Retina (tissue), 1 donor: Measurements from ENCODE around the gene ELMO1.

Experiments
- DNase-seq: peaks from one replicate; pipeline ENCODE4 v3.0.0-alpha.2; 2016

Gene ELMO1

DNA sequence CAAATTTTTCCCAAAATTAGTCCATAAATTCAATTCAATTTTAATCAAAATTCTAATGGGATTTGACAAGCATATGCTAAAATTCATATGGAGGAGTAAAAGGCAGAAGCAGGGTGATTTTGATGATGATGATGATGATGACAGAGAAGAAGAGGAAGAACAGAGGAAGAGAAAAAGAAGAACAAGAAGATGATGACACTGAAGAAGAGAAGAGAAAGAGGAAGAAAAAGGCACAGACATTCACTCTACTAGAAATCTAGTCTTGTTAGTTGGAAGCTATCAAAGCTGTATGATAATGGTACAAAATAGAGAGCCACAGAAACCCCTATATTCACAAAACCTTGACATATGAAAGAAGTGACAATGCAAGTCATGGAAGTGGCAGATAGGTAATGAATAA is 157.9 kb downstream of the ELMO1 start:
- no peak for DNase-seq

- no peak for DNase-seq
Measured at GRCh38 chr7:37289781-37290180, 158.9 kb downstream of the ELMO1 start.

DNA sequence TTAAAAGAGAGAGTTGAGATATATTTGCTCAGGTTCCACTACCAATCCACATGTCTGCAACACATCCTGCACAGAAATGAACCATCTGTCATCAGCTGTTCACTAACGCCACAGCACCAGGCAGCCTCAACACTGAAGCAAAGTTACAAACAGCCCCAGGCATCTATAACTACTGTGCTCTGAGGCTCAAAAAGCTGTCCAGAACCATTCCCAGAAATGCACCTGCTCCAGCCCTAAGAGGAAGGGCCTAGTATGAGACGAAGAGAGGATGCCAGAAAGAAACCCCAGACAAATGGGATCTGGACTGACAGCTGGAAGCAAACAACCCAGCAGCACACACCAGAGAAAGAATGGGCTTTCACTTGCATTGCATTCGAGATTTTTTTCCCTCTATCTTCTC is 159.3 kb downstream of the ELMO1 start:
- no peak for DNase-seq

GRCh38 chr7:37287131-37287855 is 161.4 kb downstream of the ELMO1 start:
- no peak for DNase-seq

DNA sequence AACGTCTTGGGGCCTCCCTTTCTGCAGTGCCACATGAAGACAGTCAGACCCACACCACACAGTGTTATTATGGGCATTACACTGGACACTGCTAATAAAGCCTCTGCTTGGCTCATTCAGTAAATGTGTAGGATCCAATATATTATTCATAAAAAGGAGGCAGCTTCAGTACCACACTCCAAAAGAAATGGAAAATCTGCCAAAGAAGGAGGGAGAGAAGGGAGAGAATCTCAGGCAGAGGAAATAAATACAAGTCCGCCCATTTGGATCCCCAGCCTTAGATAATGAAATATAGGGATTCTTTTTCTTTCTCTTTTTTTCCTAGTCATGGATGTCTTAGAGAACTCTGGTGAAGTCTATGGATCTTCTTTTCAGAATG is 162.2 kb downstream of the ELMO1 start:
- no peak for DNase-seq

DNA sequence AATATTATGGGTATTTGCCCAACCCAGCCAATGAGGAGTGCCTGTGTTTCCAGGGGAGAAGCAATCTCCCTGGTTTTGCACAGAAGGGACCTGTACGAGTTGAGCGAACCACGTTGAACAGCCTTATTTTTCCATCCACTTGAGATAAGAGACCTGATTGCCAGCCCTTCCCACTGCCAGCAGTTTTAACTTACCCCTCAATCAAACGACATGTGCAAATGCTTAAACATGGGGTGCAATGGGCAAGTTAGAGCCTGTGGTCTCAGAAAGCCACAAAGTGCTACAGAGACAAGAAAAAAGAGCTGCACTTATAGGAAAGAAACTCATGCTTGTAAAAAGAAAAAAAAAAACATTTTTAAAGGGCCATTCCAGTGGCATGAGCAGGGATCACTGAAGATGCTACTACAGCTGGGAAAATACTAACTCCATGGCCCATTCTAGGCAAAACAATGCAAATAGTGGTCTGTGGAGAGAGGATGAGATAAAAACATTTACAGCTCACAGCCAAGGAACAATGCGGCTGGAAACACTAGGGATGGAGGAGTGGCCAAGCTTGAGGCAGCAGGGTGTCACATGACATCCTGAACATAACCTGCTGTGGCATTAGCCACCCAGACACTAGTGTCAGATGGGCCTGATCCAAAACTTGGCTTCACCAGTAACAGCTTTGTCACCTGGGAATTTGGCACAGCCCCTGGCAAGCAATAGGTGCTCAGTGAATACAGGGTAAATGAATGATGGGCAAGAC is 162.8 kb downstream of the ELMO1 start:
- DNase-seq = no peak

DNA sequence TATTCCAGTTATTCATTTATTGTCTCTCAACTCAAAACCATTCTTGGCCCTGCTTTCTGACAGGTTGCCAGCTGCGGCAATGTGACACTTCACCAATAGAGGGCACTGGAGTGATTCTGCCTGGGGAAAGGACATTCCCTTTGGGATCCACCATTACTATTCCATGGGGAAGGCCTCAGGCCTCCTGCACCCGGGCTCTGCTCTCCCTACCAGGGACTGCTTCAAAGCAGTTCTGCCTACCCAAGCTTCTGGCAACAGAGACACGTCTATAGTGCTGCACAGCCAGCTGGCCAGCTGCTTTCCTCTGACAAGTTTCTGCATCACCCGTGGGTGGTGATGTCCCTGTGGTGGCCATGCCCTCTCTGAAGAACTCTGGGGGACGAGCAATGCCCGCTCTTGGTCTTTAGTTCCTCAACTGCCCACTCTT is 163.8 kb downstream of the ELMO1 start:
- DNase-seq = peak; percentile 56

GRCh38 chr7:37284285-37284684 is 164.4 kb downstream of the ELMO1 start:
- DNase-seq = no peak

GRCh38 chr7:37283716-37284115 is 164.9 kb downstream of the ELMO1 start:
- no peak for DNase-seq

- DNase-seq = no peak
Measured at GRCh38 chr7:37282927-37283326, 165.7 kb downstream of the ELMO1 start.

- no peak for DNase-seq
Measured at GRCh38 chr7:37282093-37282444, 166.6 kb downstream of the ELMO1 start.

GRCh38 chr7:37281368-37282092 is 167.1 kb downstream of the ELMO1 start:
- no peak for DNase-seq

DNA sequence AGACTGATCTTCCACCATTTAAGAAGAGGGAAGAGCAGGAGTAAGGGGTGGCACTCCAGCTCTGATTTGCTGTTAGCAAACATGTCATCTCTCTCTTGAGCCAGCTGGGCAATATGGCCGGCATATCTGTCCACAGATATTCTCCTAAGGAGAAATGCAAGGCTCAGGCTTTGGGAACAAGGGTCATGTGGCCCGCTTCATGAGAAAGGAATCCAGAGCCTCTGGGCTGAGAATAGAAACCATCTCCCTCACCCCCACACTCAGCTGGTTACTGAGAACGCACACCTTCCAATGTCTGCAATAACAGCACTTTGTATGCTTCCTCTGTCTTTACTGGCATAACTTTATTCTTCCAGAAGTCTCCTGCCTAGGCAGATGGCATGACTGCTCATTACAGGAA is 171.2 kb downstream of the ELMO1 start:
- DNase-seq = no peak

DNA sequence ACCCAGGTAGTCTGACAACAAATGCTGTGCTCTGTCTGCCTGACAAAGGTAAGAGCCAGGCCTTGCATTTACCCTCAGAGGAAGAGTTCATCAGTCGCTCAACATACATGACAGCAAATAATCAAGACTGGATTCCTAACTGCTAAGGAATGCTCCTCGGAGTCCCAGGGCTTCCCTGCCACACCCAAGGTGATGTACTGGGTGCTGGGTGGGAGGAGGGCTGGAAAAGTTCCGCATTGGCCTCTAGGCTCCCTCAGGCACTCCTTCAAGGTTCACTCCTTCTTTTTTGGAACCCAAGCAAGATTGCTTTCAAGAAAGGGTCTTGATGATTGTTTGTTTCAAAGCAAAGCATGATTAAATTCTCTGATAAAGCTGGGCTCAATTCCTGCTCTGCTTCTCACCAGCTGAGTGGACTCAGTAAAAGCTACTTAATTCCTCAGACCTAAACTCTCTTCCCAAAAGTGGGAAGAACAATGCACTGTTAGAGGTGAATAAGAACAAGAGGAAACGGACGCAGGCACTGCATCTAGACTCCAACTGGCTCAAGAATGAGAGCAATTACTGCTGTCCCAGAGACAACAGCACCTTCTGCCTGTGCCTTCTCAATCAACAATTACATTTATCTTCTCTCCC is 173.5 kb downstream of the ELMO1 start:
- no peak for DNase-seq

DNA sequence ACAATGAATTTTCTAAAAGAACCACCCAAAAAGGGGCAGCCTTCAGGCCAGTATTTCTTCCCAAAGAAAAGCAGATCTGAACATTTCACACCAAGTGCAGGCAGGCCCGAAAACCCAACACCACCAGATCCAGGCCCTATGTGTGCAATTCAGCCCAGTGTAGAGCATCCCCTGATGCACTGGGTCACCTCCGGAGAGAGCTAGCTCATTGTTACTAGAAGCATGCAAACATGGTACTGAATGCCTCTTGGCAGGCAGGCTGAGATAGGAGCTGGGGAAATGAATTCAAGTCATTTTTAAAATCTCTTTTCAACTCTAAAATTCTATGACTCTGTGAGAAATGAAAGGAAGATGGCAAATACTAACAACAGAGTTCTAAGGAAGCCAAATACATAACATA is 174.8 kb downstream of the ELMO1 start:
- DNase-seq = no peak

DNA sequence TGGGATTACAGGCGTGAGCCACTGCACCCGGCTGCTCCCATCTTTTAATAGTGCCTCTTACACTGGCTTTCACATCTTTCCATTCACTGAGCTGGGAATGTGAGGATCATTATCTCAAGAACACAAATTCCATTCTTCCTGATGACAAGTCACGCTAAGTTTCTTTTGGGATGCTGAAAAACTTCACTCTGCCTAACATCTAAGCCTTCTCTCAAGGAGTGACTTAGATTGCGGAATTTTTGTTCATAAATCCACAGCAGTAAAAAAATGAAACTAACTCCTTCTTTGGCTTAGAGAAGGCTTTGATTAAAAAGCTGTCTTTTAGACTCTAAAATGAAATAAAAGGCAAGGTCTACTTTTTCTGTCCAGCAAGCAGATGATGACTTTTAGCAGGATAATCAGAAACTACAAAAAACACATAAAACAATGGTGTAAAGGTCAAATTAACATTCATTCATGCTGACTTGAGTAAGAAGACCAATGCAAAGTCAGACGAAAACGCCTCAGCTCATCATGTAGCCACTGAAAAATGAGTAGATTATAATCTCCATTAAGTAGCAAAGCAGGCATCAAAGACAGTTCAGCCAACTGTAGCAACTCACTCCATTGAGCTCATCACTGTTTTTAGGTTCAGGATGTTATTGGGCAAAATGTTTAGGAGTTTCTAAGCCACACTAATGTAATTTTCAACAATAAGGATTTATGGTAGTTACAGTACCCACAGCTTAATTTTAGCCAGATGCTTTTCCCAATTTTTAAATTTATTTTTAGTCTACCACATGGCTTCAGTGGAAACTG is 178.8 kb downstream of the ELMO1 start:
- no peak for DNase-seq

DNA sequence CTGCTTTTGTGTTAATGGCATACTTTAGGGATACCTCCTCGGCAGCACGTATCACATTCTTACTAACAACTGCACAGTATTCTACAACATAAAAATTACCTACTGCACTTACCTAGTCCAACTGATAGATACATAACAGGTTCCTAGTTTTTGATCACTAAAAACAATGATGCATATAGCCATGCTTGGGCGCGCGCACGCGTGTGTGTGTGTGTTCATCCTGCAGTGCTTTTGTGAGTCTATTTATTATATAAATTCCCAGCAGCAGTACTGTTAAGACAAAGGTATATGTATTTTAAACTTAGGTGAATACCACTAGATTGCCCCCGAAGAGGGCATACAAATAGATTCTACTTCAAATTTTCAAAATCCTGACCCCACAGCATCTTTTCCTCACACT is 181.4 kb downstream of the ELMO1 start:
- no peak for DNase-seq

- no peak for DNase-seq
Measured at GRCh38 chr7:37265876-37266275, 182.8 kb downstream of the ELMO1 start.

- DNase-seq = no peak
Measured at GRCh38 chr7:37265006-37265405, 183.7 kb downstream of the ELMO1 start.

- no peak for DNase-seq
Measured at GRCh38 chr7:37262181-37262580, 186.5 kb downstream of the ELMO1 start.

DNA sequence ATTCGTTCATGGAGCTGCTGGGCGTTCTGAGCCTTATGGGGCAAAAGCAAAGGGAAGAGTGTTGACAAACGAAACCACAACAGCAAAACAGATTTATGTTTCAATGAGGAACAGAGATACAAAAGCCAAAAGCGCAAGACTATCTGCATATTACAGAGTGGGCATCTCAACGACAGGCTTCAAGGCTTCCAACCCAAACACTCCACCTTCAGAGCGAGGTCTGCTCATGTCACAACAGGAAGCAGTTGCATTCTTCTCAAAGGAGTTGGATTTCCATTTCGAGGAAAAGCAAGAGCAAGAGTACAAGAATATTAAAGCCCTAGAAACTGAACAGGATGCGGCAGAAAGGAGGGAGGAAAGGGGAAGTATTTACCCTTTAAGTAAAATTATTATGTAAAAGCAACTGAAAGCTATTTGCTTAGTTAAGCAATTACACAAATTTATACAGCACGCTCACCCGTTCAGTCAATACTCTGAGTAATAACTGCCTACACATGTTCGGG is 189.3 kb downstream of the ELMO1 start:
- DNase-seq = no peak

- DNase-seq = no peak
Measured at GRCh38 chr7:37256631-37257030, 192.0 kb downstream of the ELMO1 start.
